ENCODE measurements around the gene HCLS1. TPM values are rescaled to one million over a fixed set of nuclear protein-coding genes. Genes with fewer than 3 reads are reported as not detected.
A peak's percentile ranks its signal among the peaks of the same experiment; 100 is the strongest.
"Not testable (repeated sequence)": the region's sequence is repeated elsewhere in the genome, so short reads cannot be mapped to it uniquely, and the experiment has no call there.

HCLS1 gene
- total RNA-seq, 1 donor from 2014 or later, result 13.9 TPM

GRCh38 chr3:121621491-121621890 is 39.2 kb downstream of the HCLS1 start:
- ATAC-seq (no peak), DNase-seq (ENCODE audit: missing footprints) (no peak)
- intact Hi-C loops (cut with DNase I), result no loop called here

GRCh38 chr3:121619691-121620090 is 41.0 kb downstream of the HCLS1 start:
- intact Hi-C loops (cut with DNase I), result no loop called here
- DNase-seq (ENCODE audit: missing footprints), result no peak
- no peak for ATAC-seq

GRCh38 chr3:121606106-121606505 is 54.6 kb downstream of the HCLS1 start:
- ATAC-seq (no peak), DNase-seq (ENCODE audit: missing footprints) (no peak)
- intact Hi-C loops (cut with DNase I), result no loop called here

GRCh38 chr3:121604759-121605158 is 55.9 kb downstream of the HCLS1 start:
- intact Hi-C loops (cut with DNase I), result loop anchor here (2.0 kb wide), 1 partner anchor 18 kb away; no protein-coding TSS in a partner anchor
- ATAC-seq (no peak), DNase-seq (ENCODE audit: missing footprints) (no peak)

GRCh38 chr3:121601212-121601812 is 59.4 kb downstream of the HCLS1 start:
- DNase-seq (ENCODE audit: missing footprints) (no peak), ATAC-seq (peak; percentile 77)
- intact Hi-C loops (cut with DNase I), result no loop called here

GRCh38 chr3:121599900-121600299 is 60.8 kb downstream of the HCLS1 start:
- ATAC-seq; DNase-seq (ENCODE audit: missing footprints); intact Hi-C loops (cut with DNase I): not testable (repeated sequence)

GRCh38 chr3:121598564-121598963 is 62.1 kb downstream of the HCLS1 start:
- intact Hi-C loops (cut with DNase I), result no loop called here
- DNase-seq (ENCODE audit: missing footprints) (no peak), ATAC-seq (no peak)

- DNase-seq (ENCODE audit: missing footprints) (no peak), ATAC-seq (peak; percentile 77)
- intact Hi-C loops (cut with DNase I), result loop anchor here (2.0 kb wide), 1 partner anchor 53 kb away; no protein-coding TSS in a partner anchor
These were observed 64.8 kb downstream of the HCLS1 start for GRCh38 chr3:121595765-121596406.

GRCh38 chr3:121594850-121595249 is 65.9 kb downstream of the HCLS1 start:
- DNase-seq (ENCODE audit: missing footprints), result no peak
- ATAC-seq, result no peak
- intact Hi-C loops (cut with DNase I), result loop anchor here (5.0 kb wide), 1 partner anchor 32 kb away; no protein-coding TSS in a partner anchor

GRCh38 chr3:121593806-121594205 is 66.9 kb downstream of the HCLS1 start:
- intact Hi-C loops (cut with DNase I), result loop anchor here (5.0 kb wide), 1 partner anchor 33 kb away; no protein-coding TSS in a partner anchor
- DNase-seq (ENCODE audit: missing footprints); ATAC-seq: not testable (repeated sequence)

- ATAC-seq, result peak; percentile 80
- intact Hi-C loops (cut with DNase I), result loop anchor here (5.0 kb wide), 1 partner anchor 34 kb away; no protein-coding TSS in a partner anchor
These were observed 67.6 kb downstream of the HCLS1 start, which contains the start of gene FBXO40 for GRCh38 chr3:121592856-121593702. TSS of gene FBXO40 (plus strand) at chr3:121593379. CDS start at chr3:121620576, 27,197 bp downstream.

GRCh38 chr3:121584418-121584817 is 76.3 kb downstream of the HCLS1 start:
- intact Hi-C loops (cut with DNase I), result no loop called here
- ATAC-seq (no peak), DNase-seq (ENCODE audit: missing footprints) (no peak)

More at GRCh38 chr3:121592856-121593702, 67.6 kb downstream of the HCLS1 start, which contains the start of gene FBXO40:
- DNase-seq (ENCODE audit: missing footprints), result no peak

GRCh38 chr3:121581691-121582090 is 79.0 kb downstream of the HCLS1 start:
- no peak for ATAC-seq
- no peak for DNase-seq (ENCODE audit: missing footprints)
- intact Hi-C loops (cut with DNase I), result no loop called here

Other genes starting within 250 kb of the HCLS1 start
- gene POLQ, start 114.9 kb downstream of the HCLS1 start, total RNA-seq, result 0.57 TPM
- gene ARGFX, start 93.0 kb downstream of the HCLS1 start, total RNA-seq, result not detected
- 182 TPM for gene FBXO40, start 67.5 kb downstream of the HCLS1 start, total RNA-seq
- 47.5 TPM for gene GOLGB1, start 88.8 kb upstream of the HCLS1 start, total RNA-seq
- 6.3 TPM for gene IQCB1, start 174.2 kb upstream of the HCLS1 start, total RNA-seq
- gene EAF2, start 174.3 kb upstream of the HCLS1 start, total RNA-seq, result 3.3 TPM
- 3.9 TPM for gene SLC15A2, start 233.5 kb upstream of the HCLS1 start, total RNA-seq

All from Right ventricle myocardium inferior (tissue), 1 donor.